ENCODE results near the gene LRP6.
"Not testable (repeated sequence)": the region's sequence is repeated elsewhere in the genome, so short reads cannot be mapped to it uniquely, and the experiment has no call there.

LRP6 gene

GRCh38 chr12:12171991-12172511 is 94.8 kb downstream of the LRP6 start:
- no peak for DNase-seq

GRCh38 chr12:12167847-12168246 is 99.0 kb downstream of the LRP6 start:
- no peak for DNase-seq

GRCh38 chr12:12166751-12167150 is 100.1 kb downstream of the LRP6 start:
- no peak for DNase-seq

- DNase-seq: no peak
Observed at GRCh38 chr12:12159988-12160387, 106.9 kb downstream of the LRP6 start.

- DNase-seq: no peak
Observed at GRCh38 chr12:12158858-12159257, 108.0 kb downstream of the LRP6 start.

- no peak for DNase-seq
Observed at GRCh38 chr12:12157424-12157823, 109.4 kb downstream of the LRP6 start.

- no peak for DNase-seq
Observed at GRCh38 chr12:12156828-12157227, 110.0 kb downstream of the LRP6 start.

GRCh38 chr12:12156116-12156515 is 110.7 kb downstream of the LRP6 start:
- no peak for DNase-seq

GRCh38 chr12:12153596-12153995 is 113.2 kb downstream of the LRP6 start:
- DNase-seq: peak; percentile 10

GRCh38 chr12:12147111-12147510 is 119.7 kb downstream of the LRP6 start:
- DNase-seq: no peak

- not testable (repeated sequence) for DNase-seq
Observed at GRCh38 chr12:12144531-12144930, 122.3 kb downstream of the LRP6 start.

- DNase-seq: no peak
Observed at GRCh38 chr12:12141000-12141399, 125.8 kb downstream of the LRP6 start.

GRCh38 chr12:12138203-12139154 is 128.4 kb downstream of the LRP6 start:
- no peak for DNase-seq

- DNase-seq: no peak
Observed at GRCh38 chr12:12133785-12134184, 133.1 kb downstream of the LRP6 start.

- DNase-seq: no peak
Observed at GRCh38 chr12:12133259-12133658, 133.6 kb downstream of the LRP6 start.

- DNase-seq: no peak
Observed at GRCh38 chr12:12128670-12129069, 138.2 kb downstream of the LRP6 start.

- peak; percentile 81 for DNase-seq
Observed at GRCh38 chr12:12127304-12127703, 139.5 kb downstream of the LRP6 start.

- no peak for DNase-seq
Observed at GRCh38 chr12:12126551-12126950, 140.3 kb downstream of the LRP6 start.

GRCh38 chr12:12123036-12123604 is 143.7 kb downstream of the LRP6 start:
- DNase-seq: no peak

- no peak for DNase-seq
Observed at GRCh38 chr12:12121061-12121460, 145.8 kb downstream of the LRP6 start.

- DNase-seq: no peak
Observed at GRCh38 chr12:12116677-12117076, 150.2 kb downstream of the LRP6 start.

- no peak for DNase-seq
Observed at GRCh38 chr12:12115514-12115913, 151.3 kb downstream of the LRP6 start.

- not testable (repeated sequence) for DNase-seq
Observed at GRCh38 chr12:12110923-12111555, 155.8 kb downstream of the LRP6 start.

Data from NCI-H82 (cell line).